COLO668 (cell line): ENCODE measurements around the gene CCDC43.
"Not testable (repeated sequence)": the region's sequence is repeated elsewhere in the genome, so short reads cannot be mapped to it uniquely, and the experiment has no call there.

Source experiments
- DNase-seq: peaks from one replicate; lab custom pipeline; 2025; ENCODE audit not compliant: unreplicated experiment; lab: John Stamatoyannopoulos, UW

CCDC43 gene, protein sequence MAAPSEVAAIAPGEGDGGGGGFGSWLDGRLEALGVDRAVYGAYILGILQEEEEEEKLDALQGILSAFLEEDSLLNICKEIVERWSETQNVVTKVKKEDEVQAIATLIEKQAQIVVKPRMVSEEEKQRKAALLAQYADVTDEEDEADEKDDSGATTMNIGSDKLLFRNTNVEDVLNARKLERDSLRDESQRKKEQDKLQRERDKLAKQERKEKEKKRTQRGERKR

DNA sequence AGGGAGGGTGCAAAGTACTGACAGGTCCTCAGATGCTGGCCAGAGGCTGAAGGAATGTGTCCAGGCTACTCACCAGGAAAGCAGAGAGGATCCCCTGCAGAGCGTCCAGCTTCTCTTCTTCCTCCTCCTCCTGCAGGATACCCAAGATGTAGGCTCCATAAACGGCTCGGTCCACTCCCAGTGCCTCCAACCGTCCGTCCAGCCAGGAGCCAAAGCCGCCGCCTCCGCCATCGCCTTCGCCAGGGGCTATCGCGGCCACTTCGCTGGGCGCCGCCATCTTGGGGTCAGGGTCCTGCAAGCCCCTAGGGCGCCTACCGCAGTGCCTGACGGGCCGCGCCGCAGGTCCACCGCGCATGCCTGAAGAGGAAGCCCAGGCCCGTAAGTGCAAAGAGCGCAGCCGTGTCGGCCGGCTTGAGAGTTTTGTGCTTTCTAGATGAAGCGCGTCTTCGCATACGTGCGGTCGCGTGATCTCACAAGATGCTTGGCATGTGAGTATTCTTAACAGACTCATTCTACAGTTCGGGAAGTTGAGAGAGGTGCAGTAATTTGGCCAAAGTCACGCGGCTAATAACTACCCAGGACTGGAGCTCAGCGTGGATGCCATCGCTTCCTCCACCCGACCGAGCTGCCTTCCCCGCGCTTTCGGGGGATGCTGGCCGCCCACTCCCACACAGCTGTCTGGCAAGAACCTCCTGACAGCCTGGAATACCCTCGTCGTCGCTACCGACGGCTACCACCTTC, at the start of gene CCDC43:
TSS of gene CCDC43 (minus strand) at position 300 of the 741 bp plus-strand sequence. CDS start at position 277, 23 bp downstream.
- DNase-seq: peak; percentile 80

DNA sequence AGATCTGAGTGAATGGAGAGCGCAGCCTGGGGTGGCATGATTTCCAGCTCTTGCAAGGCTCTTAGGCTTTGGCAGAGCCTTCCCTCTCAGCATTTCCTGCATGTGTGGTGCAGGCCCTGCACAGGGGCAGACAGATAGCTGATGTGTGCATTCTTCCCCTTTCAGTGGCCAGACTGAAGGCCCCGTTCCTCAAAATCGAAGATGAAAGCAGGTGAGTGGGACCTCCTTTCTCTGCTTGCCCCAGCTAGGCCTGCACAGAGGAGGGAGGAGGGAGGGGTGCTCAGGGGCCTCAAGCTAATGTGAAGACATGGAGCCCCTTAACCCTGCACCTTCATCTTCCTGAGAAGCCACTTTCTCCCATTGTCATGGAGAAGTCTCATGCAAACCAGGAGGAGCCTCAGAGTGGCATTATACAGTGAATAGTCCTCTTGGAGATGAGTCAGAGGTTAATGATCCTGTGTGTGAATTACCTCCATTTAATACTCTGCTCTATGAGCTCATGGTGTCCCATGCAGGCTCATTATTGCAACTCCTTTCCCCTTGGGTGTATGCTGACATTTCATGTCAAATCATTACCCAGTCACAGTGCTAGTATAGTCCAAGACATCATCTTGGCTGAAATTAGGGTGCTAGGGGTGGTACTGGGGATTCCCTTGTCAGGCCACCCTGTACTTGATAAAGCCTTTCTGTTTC, 48.8 kb upstream of the CCDC43 start:
- no peak for DNase-seq

DNA sequence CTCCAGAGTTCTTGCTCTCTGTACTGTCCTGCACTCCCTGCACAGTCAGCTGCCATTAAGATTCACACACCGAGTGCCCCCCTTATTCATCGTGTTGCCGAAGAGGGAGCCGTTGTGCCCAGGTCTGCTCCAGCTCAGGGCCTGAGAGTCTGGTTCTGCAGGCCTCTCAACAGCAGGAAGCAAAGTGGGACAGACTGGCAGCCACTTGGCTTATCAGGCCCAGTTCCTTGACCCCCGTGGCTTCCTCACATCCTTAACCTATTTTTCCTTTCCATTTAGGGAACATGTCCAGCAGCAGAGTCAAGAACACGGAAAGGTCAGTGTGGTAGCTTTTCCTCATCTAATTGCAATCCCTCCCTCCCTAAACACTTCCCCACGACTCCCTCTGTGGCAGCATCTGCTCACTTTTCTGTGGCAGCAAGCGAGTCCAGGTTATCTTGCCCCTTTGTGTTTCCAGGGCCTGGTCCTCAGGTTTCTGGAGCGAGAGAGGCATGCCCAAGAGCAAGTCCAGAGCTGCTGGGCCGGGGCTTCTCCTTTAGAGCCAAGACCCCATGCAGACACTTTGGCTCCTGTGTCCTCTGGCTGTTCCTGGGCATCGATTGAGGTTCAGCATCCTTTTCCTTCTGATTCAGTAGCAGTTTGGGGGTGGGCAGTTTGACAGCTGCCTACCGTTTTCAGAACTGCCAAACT, 47.1 kb upstream of the CCDC43 start:
- DNase-seq: no peak

DNA sequence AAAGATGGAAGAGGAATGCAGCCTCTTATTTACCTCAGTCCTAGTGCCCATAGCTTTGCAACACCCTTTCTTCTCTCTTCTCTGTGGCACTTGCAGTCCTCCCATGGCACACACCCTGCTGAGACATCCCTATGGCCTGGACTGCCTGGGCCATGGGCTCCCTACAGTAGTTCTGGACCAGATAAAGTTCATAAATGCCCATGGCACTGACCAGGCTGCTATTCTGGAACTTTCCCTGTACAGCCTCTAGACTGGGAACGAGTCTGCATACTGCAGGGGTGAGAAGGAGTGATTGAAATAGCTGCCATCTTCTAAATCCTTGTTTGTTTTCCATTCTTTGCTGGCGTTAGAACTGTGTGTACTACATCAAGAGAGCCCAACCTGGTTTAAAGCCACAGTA, 44.7 kb upstream of the CCDC43 start:
- DNase-seq: no peak

DNA sequence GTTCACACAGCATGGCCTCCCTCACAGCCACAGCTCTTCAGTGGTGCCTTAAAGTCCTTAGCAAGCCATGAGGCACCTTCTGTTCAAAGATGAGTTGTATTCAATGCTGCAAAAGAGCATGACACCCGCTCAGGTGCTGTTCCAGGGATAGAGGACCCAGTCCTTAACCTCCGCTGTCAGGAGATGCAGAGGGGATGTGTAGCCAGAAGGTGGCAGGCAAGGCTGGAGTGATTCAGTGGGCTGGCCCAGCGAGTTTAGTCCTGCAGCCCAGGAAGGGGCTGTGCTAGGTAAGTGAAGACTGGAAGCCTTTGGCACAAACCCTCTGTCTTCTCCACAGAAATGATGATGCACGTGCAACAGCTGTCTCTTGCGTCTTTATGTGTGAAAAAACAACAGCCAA, 44.2 kb upstream of the CCDC43 start:
- no peak for DNase-seq

DNA sequence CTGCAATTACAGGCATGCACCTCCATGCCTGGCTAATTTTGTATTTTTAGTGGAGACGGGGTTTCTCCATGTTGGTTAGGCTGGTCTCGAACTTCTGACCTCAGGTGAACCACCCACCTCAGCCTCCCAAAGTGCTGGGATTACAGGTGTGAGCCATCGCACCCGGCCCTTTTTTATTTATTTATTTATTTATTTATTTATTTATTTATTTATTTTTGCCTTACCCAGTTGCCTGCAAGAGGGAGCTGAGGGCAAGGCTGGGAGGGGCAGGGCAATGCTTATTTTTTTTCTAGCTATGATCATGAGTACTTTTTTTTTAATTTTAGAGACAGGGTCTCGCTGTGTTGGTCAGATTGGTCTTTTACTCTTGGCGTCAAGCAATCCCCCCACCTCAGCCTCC, 36.5 kb upstream of the CCDC43 start:
- not testable (repeated sequence) for DNase-seq

DNA sequence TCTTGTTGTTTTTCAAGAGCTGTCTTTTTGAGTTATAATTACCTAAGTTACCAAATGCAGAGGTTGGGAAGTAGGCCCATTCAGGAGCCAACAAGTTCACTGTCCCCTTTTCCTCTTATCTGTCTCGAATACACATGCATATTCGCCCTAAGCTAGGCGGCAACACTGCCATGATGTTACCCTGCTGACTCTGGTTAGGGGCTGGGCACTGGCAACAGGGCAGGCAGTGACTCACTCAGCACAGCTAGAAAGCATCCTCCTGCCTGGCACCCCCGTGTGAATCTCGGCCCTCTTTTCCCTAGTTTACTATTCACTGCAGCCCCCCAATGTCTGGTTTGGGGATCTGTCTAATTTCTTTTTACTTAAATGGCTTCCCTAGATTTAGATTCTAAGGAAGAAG, 32.7 kb upstream of the CCDC43 start:
- no peak for DNase-seq

DNA sequence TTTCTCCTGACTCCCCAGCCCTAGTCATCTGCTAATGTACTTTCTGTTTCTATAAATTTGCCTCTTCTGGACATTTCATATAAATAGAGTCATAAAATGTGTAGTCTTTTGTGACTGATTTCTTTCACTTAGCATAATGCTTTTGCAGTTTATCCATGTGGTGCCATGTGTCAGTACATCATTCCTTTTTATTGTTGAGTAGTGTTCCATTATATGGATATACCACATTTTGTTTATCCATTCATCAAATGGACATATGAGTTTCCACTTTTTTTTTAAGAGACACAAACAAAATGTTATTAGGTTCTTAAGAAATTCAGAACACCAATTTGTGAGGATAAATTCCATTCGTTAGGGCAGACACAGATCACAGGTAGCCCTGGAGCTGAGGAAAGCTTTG, 29.9 kb upstream of the CCDC43 start:
- DNase-seq: no peak

DNA sequence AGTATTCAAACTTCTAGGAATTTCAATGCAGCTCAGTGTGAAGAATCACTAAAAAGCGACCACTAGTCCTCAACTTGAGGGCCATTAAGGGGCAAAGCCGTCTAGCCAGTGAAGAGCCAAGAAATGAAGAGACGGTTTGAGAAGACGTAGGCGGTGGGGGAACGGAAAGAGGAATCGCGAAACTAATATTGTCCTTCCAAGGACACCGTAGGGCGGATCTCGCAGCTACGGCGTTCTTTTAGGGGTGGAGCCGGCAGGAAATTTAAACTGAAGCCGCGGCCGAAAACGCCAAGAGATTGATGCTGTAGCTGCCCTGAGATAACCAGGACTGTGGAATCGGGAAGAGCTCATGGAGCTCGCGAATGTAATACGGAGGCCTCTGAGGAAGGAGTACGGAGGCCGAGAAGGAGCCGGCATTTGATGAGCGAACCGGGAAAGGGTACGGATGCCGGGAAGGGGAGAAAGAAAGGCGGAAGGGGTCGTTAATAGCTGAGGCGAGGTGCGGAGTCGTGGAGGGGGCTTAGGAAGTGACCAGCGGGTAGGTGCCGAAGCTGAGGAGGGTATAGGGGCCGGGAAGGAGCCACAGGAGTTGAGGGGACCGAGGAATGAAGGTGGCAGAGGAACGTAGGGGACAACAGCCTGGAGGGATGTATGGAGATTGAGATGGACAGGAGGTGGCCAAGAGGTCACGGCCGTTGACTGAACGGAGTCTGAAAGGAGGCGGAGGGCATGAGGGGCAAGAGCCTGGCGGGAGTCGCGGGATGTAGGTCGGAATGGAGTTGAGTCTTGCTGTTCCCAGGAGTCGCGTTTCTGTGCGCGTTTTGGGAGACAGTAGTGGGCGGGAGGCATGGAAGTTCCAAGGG, 19.1 kb upstream of the CCDC43 start, which contains the start of gene DBF4B:
TSS of gene DBF4B (plus strand) at position 265 of the 863 bp plus-strand sequence. CDS start at position 421, 156 bp downstream.
- DNase-seq: peak; percentile 70

DNA sequence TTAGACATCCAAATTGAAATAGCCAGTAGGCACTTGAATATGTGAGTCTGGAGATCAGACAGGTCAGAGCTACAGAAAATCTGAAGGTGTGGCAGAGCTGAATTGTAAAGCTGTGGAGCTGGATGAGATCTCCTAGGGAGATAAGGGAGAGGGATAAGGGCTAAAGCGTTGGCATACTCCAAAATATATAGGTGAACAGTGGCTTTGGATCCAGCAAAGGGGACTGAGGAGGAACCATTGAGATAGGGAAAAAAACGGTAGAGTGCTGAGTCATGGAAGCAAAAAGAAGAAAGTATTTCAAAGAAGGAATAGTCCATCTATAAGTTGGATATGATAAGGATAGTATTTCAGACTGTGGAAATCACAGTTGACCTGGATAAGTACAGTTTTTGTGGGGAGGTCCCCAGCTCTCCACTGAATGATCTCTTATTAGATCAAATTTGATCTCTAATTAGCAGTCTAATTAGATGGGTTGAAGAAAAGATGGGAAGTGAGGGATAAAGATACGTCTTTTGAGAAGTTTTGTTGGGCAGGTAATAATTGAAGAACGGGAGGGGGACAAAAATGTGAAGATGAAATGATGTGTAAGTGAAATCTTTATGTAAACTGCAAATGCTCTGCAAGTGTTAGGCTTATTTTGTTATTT, 18.3 kb upstream of the CCDC43 start:
- DNase-seq: no peak

DNA sequence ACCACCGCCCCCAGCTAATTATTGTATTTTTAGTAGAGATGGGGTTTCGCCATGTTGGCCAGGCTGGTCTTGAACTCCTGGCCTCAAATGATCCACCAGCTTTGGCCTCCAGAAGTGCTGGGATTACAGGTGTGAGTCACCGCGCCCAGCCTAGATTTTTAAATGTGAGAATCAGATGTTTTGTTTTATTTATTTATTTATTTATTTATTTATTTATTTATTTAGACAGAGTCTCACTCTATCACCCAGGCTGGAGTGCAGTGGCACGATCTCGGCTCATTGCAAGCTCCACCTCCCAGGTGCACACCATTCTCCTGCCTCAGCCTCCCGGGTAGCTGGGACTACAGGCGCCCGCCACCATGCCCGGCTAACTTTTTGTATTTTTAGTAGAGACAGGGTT, 10.7 kb upstream of the CCDC43 start:
- not testable (repeated sequence) for DNase-seq

DNA sequence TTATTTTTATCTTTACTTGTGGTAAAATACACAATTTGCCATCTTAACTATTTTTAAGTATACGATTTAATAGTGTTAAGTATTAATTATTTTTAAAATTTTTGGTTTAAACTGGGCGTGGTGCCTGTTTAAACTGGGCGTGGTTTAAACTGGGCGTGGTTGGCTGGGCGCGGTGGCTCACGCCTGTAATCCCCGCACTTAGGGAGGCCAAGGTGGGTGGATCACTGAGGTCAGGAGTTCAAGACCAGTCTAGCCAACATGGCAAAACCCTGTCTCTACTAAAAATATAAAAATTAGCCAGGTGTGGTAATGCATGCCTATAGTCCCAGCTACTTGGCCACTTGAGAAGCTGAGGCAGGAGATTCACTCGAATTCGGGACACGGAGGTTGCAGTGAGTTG, 4.0 kb upstream of the CCDC43 start:
- DNase-seq: no peak

DNA sequence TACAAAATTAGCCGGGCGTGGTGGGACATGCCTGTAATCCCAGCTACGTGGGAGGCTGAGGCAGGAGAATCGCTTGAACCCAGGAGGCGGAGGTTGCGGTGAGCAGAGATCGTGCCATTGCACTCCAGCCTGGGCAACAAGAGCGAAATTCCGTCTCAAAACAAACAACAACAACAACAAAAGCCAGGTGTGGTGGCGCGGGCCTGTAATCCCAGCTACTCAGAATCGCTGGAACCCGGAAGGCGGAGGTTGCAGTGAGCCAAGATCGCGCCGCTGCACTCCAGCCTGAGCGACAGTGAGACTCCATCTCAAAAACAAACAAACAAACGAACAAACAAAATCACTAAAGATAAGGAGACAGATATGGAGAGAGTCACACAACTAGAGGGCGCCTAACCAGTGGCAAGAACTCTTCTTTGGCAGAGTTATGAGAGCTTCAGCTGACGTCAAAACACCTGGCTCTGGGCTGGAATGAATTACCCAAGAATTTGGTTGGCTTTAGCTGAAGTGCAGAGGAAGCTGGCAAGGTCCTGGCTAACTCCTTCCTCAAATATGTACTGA, 1.2 kb upstream of the CCDC43 start:
- DNase-seq: not testable (repeated sequence)

DNA sequence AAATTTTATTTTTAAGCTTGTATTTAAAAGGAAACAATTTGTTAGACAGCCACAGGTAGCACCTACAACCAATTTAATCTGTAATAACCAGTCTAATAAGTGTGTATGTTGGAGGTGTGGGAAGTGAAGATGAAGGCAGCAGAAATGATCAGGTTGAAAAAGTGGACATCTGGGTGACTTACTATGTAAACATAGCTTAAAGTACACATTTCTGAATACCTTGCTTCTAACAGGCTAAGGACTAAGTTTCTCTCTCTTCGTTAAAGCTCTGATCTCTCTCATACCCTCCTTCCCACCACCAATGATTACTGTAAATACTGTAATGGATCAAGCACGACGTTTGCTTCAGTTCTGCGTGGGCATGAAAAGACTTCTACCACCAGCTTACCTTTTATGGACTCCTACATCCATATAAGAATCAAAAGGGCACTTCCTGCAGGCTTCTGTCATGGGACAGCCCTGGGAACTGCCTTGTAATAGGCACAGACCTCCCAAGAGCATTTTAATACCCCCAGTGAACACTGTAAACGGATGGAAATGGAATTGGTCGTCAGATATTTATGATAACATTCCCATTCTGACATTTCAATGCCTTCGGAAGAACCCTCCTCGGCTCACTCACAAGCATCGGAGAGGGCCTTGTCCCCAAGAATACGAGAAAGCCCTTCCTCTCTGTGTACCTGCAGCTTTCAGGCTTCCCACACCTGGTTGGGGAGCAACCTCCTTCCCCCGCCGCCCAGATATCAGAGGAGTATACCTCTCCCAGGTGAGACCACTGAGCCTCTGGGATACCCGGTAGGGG, 700 bp downstream of the CCDC43 start:
- peak; percentile 8 for DNase-seq

DNA sequence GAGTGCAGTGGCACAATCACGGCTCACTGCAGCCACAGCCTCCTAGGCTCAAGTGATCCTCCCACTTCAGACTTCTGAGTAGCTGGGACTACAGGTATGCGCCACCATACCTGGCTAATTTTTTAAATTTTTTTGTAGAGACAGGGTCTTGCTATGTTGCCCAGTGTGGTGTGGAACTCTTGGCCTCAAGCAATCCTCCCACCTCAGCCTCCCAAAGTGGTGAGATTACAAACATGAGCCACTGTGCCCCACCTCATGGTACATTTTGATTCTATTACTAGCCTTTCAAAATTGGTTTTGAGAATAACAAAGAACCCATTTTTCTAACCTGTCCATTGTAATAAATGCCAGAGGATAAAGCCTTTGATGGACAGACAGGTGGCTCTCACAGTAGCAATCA, 1.4 kb downstream of the CCDC43 start:
- no peak for DNase-seq

DNA sequence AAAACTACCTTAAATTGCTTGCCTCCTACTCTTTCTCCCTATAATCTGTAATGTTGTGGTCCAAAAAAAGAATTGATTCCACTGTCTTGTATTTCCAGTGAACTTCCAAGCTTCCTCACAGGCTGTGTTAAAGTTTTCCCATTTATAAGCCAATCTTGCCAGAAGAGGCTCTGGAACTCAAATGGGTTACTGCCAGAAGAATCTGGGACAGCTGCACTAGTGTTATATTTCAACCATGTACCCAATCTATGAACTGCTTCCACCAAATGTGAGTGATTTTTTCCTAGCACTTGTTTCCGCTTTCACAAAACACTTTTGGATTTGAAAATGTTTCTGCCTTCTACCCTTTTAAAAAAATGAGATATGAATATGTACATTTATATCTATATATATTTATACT, 1.8 kb downstream of the CCDC43 start:
- no peak for DNase-seq

DNA sequence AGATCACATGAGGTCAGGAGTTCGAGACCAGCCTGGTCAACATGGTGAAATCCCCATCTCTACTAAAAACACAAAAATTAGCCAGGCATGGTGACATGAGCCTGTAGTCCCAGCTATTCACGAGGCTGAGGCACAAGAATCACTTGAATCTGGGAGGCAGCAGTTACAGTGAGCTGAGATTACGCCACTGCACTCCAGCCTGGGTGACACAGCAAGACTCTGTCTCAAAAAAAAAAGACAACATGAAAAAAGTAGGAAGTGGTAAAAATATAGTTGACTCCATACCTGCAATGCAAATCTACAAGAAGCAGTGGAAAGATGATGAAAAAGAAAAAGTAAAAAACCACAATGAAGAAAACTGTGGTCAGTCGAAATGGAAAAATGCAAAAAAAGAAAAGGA, 6.3 kb downstream of the CCDC43 start:
- DNase-seq: not testable (repeated sequence)

DNA sequence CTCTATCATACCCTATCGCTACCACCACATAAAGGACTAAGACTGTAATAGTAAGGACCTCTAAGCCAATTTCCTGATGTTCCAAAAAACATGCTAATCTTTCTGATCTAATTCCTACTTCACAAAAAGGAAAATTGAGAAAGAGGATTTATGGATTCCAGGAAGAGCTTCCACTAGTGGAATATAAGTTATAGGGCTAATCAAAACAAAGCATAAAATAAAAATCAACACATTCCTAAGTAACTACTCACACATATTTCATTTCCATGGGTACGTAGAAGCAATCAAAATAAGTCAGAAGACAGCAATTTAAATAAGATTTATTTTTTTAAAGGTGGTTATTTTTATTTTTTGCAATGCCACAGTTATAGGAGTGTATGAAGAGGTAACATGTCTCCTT, 12.4 kb downstream of the CCDC43 start:
- no peak for DNase-seq

DNA sequence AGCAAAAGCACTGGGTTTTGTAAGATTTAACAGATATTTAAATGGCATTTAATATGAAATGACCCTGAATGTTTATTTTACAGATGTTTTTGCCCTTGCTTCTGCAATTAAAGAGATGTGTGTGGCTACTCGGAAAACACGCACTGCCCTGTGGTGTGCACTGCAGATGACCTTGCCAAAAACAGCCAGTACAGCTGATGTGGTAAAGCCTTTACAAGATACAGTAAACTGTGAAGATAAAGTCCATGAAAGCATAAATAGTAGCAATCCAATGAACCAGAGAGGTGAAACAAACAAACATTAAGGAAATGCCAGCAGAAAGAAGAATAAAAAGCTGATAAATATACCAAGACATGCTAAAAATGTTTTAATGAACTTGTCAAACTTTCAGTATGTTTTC, 15.7 kb downstream of the CCDC43 start:
- no peak for DNase-seq
